ENCODE measurements around the gene HTRA3.

GRCh38 chr4:8232748-8233147 lies 36.8 kb upstream of the HTRA3 start:
- TF ChIP-seq CREB1 (CRISPR knock-in tag; IDR thresholded peaks at IDR 0.05; ENCODE audit: low read depth) = no peak
- TF ChIP-seq, protein P1, sequence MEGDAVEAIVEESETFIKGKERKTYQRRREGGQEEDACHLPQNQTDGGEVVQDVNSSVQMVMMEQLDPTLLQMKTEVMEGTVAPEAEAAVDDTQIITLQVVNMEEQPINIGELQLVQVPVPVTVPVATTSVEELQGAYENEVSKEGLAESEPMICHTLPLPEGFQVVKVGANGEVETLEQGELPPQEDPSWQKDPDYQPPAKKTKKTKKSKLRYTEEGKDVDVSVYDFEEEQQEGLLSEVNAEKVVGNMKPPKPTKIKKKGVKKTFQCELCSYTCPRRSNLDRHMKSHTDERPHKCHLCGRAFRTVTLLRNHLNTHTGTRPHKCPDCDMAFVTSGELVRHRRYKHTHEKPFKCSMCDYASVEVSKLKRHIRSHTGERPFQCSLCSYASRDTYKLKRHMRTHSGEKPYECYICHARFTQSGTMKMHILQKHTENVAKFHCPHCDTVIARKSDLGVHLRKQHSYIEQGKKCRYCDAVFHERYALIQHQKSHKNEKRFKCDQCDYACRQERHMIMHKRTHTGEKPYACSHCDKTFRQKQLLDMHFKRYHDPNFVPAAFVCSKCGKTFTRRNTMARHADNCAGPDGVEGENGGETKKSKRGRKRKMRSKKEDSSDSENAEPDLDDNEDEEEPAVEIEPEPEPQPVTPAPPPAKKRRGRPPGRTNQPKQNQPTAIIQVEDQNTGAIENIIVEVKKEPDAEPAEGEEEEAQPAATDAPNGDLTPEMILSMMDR (conservative IDR thresholded peaks at IDR 0.05; ENCODE audit: low read depth in 2 of 2) = no peak
- no peak for TF ChIP-seq EZH2phosphoT487 (IDR thresholded peaks at IDR 0.05; ENCODE audit: unreplicated experiment)
- no peak for TF ChIP-seq POLR2AphosphoS5 (IDR thresholded peaks at IDR 0.05; ENCODE audit: low read depth)
- TF ChIP-seq EZH2 (IDR thresholded peaks at IDR 0.05; ENCODE audit: low read depth, unreplicated experiment) = no peak
- no peak for TF ChIP-seq REST (IDR thresholded peaks at IDR 0.05; ENCODE audit: unreplicated experiment)
- TF ChIP-seq JUNB (IDR thresholded peaks at IDR 0.05; ENCODE audit: unreplicated experiment) = no peak
- no peak for TF ChIP-seq ZNF331 (CRISPR knock-in tag; IDR thresholded peaks at IDR 0.05; ENCODE audit: low read depth)
- TF ChIP-seq ZNF114 (CRISPR knock-in tag; IDR thresholded peaks at IDR 0.05) = no peak
